Erythroblast (primary cell): ENCODE results near the gene COPS4.

Experiments used
- DNase-seq, 2 experiments: peaks; one replicate each; lab custom pipeline; 2025; lab: John Stamatoyannopoulos, UW
- GATA1 ChIP-seq: IDR thresholded peaks from 2 replicates; pipeline ENCODE4 v1.6.1; 2011; ENCODE audit warnings: low read depth, mild to moderate bottlenecking, control low read depth, low read length, moderate library complexity
- POLR2A ChIP-seq: IDR thresholded peaks from 2 replicates; pipeline ENCODE4 v1.6.1; 2011; ENCODE audit warnings: mild to moderate bottlenecking, low read length

COPS4 gene

GRCh38 chr4:83114576-83114975 lies 79.6 kb downstream of the COPS4 start, which contains the start of gene PLAC8:
Gene PLAC8, minus strand, starts transcription at chr4:83114729. Its CDS starts 6,808 bp downstream, at chr4:83107921.
- TF ChIP-seq POLR2A (no peak), GATA1 (no peak)

GRCh38 chr4:83115000-83115399 lies 80.0 kb downstream of the COPS4 start:
- no peak for DNase-seq
- TF ChIP-seq POLR2A: no peak
- no peak for TF ChIP-seq GATA1

More at GRCh38 chr4:83114576-83114975, 79.6 kb downstream of the COPS4 start, which contains the start of gene PLAC8:
- no peak for DNase-seq

GRCh38 chr4:83115656-83116285 lies 80.8 kb downstream of the COPS4 start:
- no peak for DNase-seq
- TF ChIP-seq POLR2A: no peak
- no peak for TF ChIP-seq GATA1

GRCh38 chr4:83118869-83119268 lies 83.9 kb downstream of the COPS4 start:
- DNase-seq: no peak
- TF ChIP-seq POLR2A (no peak), GATA1 (no peak)

GRCh38 chr4:83121246-83121645 lies 86.3 kb downstream of the COPS4 start:
- no peak for DNase-seq

GRCh38 chr4:83124111-83124780 lies 89.3 kb downstream of the COPS4 start:
- TF ChIP-seq GATA1 (no peak), POLR2A (no peak)
- DNase-seq: no peak

More at GRCh38 chr4:83121246-83121645, 86.3 kb downstream of the COPS4 start:
- TF ChIP-seq GATA1 (no peak), POLR2A (no peak)
